Measurements from ENCODE around the gene NOX5. TPM values are rescaled to one million over a fixed set of nuclear protein-coding genes. Genes with fewer than 3 reads are reported as not detected.

NOX5 gene
- total RNA-seq, 2 donors from 2014 or later = 0.54 to 0.92 TPM

DNA sequence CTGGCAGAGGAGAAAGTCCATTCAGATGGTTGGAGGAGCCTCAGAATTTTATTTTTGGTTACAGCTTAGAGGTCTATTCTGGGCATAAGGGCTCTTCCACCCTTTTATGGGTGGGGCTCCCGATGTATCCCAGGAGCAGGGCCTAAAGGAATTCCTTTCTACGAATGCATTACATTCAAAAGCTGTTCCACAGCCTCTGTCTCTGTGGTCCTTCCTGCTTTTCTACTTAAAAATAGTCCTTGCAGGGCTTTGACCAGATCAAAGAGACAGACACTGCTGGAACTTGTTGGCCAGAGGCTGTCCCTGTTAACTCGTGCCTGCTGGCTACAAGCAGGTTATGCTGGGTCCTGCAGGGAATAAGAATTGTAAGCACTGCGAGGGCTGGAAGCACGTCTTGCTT lies 14.4 kb upstream of the NOX5 start:
- no peak for ATAC-seq (ENCODE audit: insufficient number of reproducible peaks, low FRiP score, low read depth)
- no peaks in the 10 kb centered on the region for H3K4me1 ChIP-seq (ENCODE audit: control insufficient read depth in 1 of 2, low read depth in 2 of 2)
- no peaks in the 10 kb centered on the region for H3K9me3 ChIP-seq
- H3K4me3 ChIP-seq = no peak overlapping the region
- no peak overlapping the region for H3K27ac ChIP-seq
- H3K36me3 ChIP-seq = no peaks in the 10 kb centered on the region
- H3K27me3 ChIP-seq (replicated peaks; ENCODE audit: insufficient read depth) = no peaks in the 10 kb centered on the region
- no peak for DNase-seq (ENCODE audit: low spot score)
- TF ChIP-seq, protein P1, sequence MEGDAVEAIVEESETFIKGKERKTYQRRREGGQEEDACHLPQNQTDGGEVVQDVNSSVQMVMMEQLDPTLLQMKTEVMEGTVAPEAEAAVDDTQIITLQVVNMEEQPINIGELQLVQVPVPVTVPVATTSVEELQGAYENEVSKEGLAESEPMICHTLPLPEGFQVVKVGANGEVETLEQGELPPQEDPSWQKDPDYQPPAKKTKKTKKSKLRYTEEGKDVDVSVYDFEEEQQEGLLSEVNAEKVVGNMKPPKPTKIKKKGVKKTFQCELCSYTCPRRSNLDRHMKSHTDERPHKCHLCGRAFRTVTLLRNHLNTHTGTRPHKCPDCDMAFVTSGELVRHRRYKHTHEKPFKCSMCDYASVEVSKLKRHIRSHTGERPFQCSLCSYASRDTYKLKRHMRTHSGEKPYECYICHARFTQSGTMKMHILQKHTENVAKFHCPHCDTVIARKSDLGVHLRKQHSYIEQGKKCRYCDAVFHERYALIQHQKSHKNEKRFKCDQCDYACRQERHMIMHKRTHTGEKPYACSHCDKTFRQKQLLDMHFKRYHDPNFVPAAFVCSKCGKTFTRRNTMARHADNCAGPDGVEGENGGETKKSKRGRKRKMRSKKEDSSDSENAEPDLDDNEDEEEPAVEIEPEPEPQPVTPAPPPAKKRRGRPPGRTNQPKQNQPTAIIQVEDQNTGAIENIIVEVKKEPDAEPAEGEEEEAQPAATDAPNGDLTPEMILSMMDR (IDR thresholded peaks at IDR 0.05) = no peak

DNA sequence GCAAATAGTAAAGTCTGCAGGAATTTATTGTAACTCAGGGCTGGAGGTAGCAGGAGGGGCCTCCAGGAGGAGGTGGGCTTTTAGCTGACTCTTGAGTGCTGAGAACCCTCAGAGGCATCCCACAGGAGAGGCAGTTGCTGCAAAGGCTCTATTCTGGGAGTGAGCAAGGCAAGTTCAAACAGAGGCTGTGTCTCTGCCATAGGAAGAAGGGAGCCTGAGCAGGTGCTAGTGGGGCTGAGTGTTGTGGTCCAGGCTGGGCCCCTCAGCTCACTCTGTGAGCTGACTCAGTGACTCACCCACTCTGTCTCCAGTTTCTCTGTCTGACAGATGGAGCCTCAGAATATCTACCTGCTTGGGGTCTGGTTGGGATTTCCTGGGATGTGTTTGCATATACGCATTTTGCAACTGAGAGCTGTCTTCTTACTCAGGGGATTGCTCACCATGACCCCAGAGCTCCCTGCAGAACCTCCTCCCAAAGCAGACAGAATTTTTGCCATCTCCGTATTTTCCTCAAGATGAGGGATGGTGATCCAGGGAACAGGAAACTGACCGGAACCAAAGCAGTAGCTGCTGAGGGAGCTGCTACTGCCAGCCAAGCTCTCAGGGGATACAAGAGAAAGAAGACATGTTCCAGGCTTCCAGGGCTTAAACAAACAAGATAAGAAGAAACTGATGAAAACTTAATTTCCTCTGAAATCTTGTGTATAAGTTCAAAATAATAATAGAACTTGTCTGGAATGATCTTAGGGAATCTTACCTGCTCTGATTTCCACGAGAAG lies 13.6 kb upstream of the NOX5 start:
- TF ChIP-seq, protein P1 (IDR thresholded peaks at IDR 0.05) = no peak
- Histone ChIP-seq H3K36me3 (no peaks in the 10 kb centered on the region), H3K27me3 (replicated peaks; ENCODE audit: insufficient read depth) (no peaks in the 10 kb centered on the region), H3K4me1 (ENCODE audit: control insufficient read depth in 1 of 2, low read depth in 2 of 2) (no peaks in the 10 kb centered on the region), H3K4me3 (no peak overlapping the region), H3K9me3 (no peaks in the 10 kb centered on the region), H3K27ac (no peak overlapping the region)
- DNase-seq (ENCODE audit: low spot score) = no peak
- ATAC-seq (ENCODE audit: insufficient number of reproducible peaks, low FRiP score, low read depth) = no peak

DNA sequence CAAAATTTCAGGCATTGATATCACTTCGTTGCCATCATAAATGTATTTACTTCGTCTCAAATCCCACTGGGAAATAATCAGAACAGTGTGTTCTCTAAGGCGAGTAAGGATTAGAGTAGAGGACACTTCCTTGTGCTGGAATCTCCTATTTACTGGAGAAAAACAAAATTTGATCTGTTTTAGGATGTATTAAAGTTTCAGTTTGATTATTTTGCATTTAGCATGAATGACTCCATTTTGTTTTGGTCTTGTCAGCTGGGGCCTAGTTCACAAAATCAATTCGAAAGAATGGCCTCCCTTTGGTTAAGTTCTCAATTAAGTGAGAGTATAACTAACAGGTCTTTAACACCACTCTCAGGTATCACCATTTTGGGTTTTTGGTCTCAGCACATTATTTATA lies 11.7 kb upstream of the NOX5 start:
- no peak for DNase-seq (ENCODE audit: low spot score)
- Histone ChIP-seq H3K9me3 (peaks cover 7% of the 10 kb centered on the region), H3K27ac (no peak overlapping the region), H3K27me3 (replicated peaks; ENCODE audit: insufficient read depth) (no peaks in the 10 kb centered on the region), H3K4me1 (ENCODE audit: control insufficient read depth in 1 of 2, low read depth in 2 of 2) (no peaks in the 10 kb centered on the region), H3K4me3 (no peak overlapping the region), H3K36me3 (no peaks in the 10 kb centered on the region)
- TF ChIP-seq, protein P1 (IDR thresholded peaks at IDR 0.05) = no peak
- no peak for ATAC-seq (ENCODE audit: insufficient number of reproducible peaks, low FRiP score, low read depth)

DNA sequence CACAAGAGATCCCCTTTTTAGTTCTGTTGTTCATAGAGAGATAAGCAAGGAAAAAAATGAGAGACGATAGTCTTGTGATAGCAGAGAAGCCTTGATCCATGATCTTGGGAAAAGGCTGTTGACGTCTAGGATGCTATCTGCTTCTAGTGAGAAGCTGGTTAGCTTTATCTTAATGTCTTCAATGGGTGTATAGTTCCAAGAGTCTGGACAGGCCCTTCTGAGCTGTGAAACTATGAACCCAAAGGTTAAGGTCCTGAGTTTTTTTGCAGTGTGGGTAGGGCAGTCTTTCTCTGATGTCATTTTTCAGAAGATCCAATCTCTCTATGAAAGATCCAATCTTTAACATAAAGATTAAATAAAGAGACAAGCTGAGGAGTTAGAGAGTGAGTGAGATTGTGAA lies 10.5 kb upstream of the NOX5 start:
- ATAC-seq (ENCODE audit: insufficient number of reproducible peaks, low FRiP score, low read depth) (no peak), DNase-seq (ENCODE audit: low spot score) (no peak)
- TF ChIP-seq, protein P1 (IDR thresholded peaks at IDR 0.05) = no peak
- Histone ChIP-seq H3K36me3 (no peaks in the 10 kb centered on the region), H3K27ac (no peak overlapping the region), H3K4me1 (ENCODE audit: control insufficient read depth in 1 of 2, low read depth in 2 of 2) (no peaks in the 10 kb centered on the region), H3K9me3 (peaks cover 14% of the 10 kb centered on the region), H3K4me3 (no peak overlapping the region), H3K27me3 (replicated peaks; ENCODE audit: insufficient read depth) (no peaks in the 10 kb centered on the region)

DNA sequence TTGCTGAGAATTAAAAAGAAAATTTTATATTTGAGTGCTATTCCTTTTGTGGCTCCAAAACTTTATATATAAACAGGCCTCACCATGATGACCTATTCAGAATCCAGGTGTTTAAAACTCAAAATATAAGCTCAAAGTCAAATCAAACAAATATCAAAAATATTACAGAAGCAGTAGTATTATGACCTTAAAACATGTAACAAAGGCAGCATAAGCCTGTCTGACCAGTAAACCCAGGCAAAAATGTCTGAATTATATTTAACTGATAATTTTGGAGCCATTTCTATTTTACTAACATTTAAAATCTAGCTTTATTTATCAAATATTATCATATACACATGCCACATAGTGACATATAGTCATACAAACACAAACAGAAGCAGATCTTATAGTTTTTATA lies 6.4 kb upstream of the NOX5 start:
- no peaks in the 10 kb centered on the region for H3K27me3 ChIP-seq (replicated peaks; ENCODE audit: insufficient read depth)
- TF ChIP-seq, protein P1 (IDR thresholded peaks at IDR 0.05) = no peak

More for the DNA sequence above, 6.4 kb upstream of the NOX5 start:
- Histone ChIP-seq H3K4me3 (no peak overlapping the region), H3K27ac (no peak overlapping the region), H3K4me1 (ENCODE audit: control insufficient read depth in 1 of 2, low read depth in 2 of 2) (no peaks in the 10 kb centered on the region), H3K9me3 (peaks cover 14% of the 10 kb centered on the region), H3K36me3 (no peaks in the 10 kb centered on the region)
- no peak for ATAC-seq (ENCODE audit: insufficient number of reproducible peaks, low FRiP score, low read depth)
- no peak for DNase-seq (ENCODE audit: low spot score)
